ENCODE measurements around the gene GLI1.
A peak's percentile ranks its signal among the peaks of the same experiment; 100 is the strongest.

The GLI1 gene

GRCh38 chr12:57461917-57462250 lies 2.3 kb downstream of the GLI1 start:
- DNase-seq: no peak

GRCh38 chr12:57462251-57462911 lies 2.8 kb downstream of the GLI1 start:
- peak; percentile 92 for DNase-seq

- no peak for DNase-seq
Observed at GRCh38 chr12:57462912-57463253, 3.3 kb downstream of the GLI1 start.

GRCh38 chr12:57464569-57464968 lies 5.0 kb downstream of the GLI1 start:
- no peak for DNase-seq

GRCh38 chr12:57465030-57465746 lies 5.6 kb downstream of the GLI1 start:
- no peak for DNase-seq

- no peak for DNase-seq
Observed at GRCh38 chr12:57465747-57466505, 6.3 kb downstream of the GLI1 start.

GRCh38 chr12:57467212-57467874 lies 7.8 kb downstream of the GLI1 start:
- no peak for DNase-seq

- no peak for DNase-seq
Observed at GRCh38 chr12:57467915-57468314, 8.3 kb downstream of the GLI1 start.

- DNase-seq: no peak
Observed at GRCh38 chr12:57469296-57470164, 9.9 kb downstream of the GLI1 start.

- DNase-seq: no peak
Observed at GRCh38 chr12:57470286-57470969, 10.8 kb downstream of the GLI1 start.

GRCh38 chr12:57470970-57471656 lies 11.5 kb downstream of the GLI1 start:
- no peak for DNase-seq

GRCh38 chr12:57471661-57472060 lies 12.1 kb downstream of the GLI1 start:
- DNase-seq: no peak

GRCh38 chr12:57472391-57472790 lies 12.8 kb downstream of the GLI1 start:
- no peak for DNase-seq

GRCh38 chr12:57473392-57473791 lies 13.8 kb downstream of the GLI1 start:
- DNase-seq: no peak

GRCh38 chr12:57473886-57474285 lies 14.3 kb downstream of the GLI1 start:
- DNase-seq: no peak

GRCh38 chr12:57474430-57474829 lies 14.8 kb downstream of the GLI1 start:
- no peak for DNase-seq

- no peak for DNase-seq
Observed at GRCh38 chr12:57474862-57475261, 15.3 kb downstream of the GLI1 start.

- no peak for DNase-seq
Observed at GRCh38 chr12:57475271-57476161, 15.9 kb downstream of the GLI1 start.

GRCh38 chr12:57476162-57476992 lies 16.8 kb downstream of the GLI1 start:
- DNase-seq: no peak
